Central memory CD8-positive, alpha-beta T cell (primary cell): Measurements from ENCODE around the gene IGBP1.
A peak's percentile ranks its signal among the peaks of the same experiment; 100 is the strongest.
"Not testable (repeated sequence)": the region's sequence is repeated elsewhere in the genome, so short reads cannot be mapped to it uniquely, and the experiment has no call there.

ENCODE experiments used
- ATAC-seq: fragments of 150-1000 bp; cut with Tn5 transposase; replicated peaks from 2 replicates; pipeline ENCODE4 v1.10.0; 2022; ENCODE audit warnings: mild to moderate bottlenecking, moderate FRiP score, moderate number of reproducible peaks; ENCODE audit not compliant: poor library complexity, severe bottlenecking; ENCODE audit errors: extremely low read depth
- DNase-seq, 2 donors: peaks; one replicate each; pipeline ENCODE4 v3.0.0; 2021; ENCODE audit warnings: low spot score in 2 of 2
- H3K27ac Mint-ChIP-seq: one replicate; pipeline ENCODE4 v1.8.0; 2022; ENCODE audit warnings: low read depth, mild to moderate bottlenecking, moderate library complexity, mixed read lengths
- H3K27me3 Mint-ChIP-seq: one replicate; pipeline ENCODE4 v1.8.0; 2022; ENCODE audit warnings: mixed read lengths
- H3K36me3 Mint-ChIP-seq: one replicate; pipeline ENCODE4 v1.8.0; 2022; ENCODE audit warnings: mild to moderate bottlenecking, moderate library complexity, mixed read lengths; ENCODE audit not compliant: insufficient read depth
- H3K4me1 Mint-ChIP-seq: one replicate; pipeline ENCODE4 v1.8.0; 2022; ENCODE audit warnings: mixed read lengths
- H3K4me3 Mint-ChIP-seq: one replicate; pipeline ENCODE4 v1.8.0; 2022; ENCODE audit warnings: mild to moderate bottlenecking, moderate library complexity, mixed read lengths
- H3K9me3 Mint-ChIP-seq: one replicate; pipeline ENCODE4 v1.8.0; 2022; ENCODE audit warnings: mixed read lengths

The IGBP1 gene

GRCh38 chrX:70133303-70134115 lies at the start of gene IGBP1:
Gene IGBP1 (plus strand): TSS chrX:70133447. CDS start chrX:70133948, 501 bp downstream.
- DNase-seq (peak; percentile 50 to 77), ATAC-seq (peak; percentile 88)
- H3K4me3 Mint-ChIP-seq = peak within 1 kb of the TSS; percentile 94
- H3K9me3 Mint-ChIP-seq = no peaks in the 10 kb centered on the region
- H3K36me3 Mint-ChIP-seq = peaks cover 23% of the 10 kb centered on the region
- H3K27me3 Mint-ChIP-seq = no peaks in the 10 kb centered on the region
- peaks cover 29% of the 10 kb centered on the region for H3K4me1 Mint-ChIP-seq
- H3K27ac Mint-ChIP-seq = peak within 1 kb of the TSS; percentile 98

DNA sequence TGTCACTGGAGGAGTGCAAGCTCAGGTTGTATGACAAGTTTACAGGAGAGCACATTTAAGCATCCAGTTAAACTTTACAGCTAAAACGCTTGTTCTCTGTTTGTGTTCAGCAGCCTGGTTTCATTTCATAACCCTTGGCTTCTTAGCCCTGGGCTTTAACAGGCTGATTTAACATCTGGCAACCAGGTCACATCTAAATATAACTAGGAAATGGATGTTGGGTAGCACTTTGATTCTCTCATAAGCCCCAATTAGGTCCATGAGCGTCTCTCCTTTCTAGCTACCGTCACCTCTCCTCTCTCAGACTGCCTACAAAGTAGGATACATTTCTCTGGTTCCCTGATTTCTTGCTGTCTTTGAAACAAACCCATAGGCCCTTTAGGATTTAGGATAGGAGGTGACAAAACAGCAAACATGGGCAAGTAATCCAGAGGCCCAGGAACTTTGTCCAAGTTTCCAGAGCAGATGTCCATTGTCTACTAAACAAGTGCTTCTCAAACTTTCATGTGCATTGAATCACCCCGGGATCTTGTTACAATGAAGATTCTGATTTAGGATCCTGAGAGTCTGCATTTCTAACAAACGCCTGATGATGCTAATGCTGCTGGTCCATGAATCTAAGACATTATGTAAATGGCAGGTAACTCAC lies 48.5 kb upstream of the IGBP1 start:
- H3K4me3 Mint-ChIP-seq = no peak overlapping the region
- no peaks in the 10 kb centered on the region for H3K9me3 Mint-ChIP-seq
- no peaks in the 10 kb centered on the region for H3K4me1 Mint-ChIP-seq
- H3K27ac Mint-ChIP-seq = no peak overlapping the region
- ATAC-seq (no peak), DNase-seq (no peak)
- no peaks in the 10 kb centered on the region for H3K27me3 Mint-ChIP-seq
- no peaks in the 10 kb centered on the region for H3K36me3 Mint-ChIP-seq

- no peaks in the 10 kb centered on the region for H3K4me1 Mint-ChIP-seq
- no peak for DNase-seq
- H3K27me3 Mint-ChIP-seq = no peaks in the 10 kb centered on the region
- no peak overlapping the region for H3K27ac Mint-ChIP-seq
- no peaks in the 10 kb centered on the region for H3K36me3 Mint-ChIP-seq
- H3K4me3 Mint-ChIP-seq = no peak overlapping the region
- ATAC-seq = no peak
- no peaks in the 10 kb centered on the region for H3K9me3 Mint-ChIP-seq
Observed at GRCh38 chrX:70087857-70088630, 45.2 kb upstream of the IGBP1 start.

DNA sequence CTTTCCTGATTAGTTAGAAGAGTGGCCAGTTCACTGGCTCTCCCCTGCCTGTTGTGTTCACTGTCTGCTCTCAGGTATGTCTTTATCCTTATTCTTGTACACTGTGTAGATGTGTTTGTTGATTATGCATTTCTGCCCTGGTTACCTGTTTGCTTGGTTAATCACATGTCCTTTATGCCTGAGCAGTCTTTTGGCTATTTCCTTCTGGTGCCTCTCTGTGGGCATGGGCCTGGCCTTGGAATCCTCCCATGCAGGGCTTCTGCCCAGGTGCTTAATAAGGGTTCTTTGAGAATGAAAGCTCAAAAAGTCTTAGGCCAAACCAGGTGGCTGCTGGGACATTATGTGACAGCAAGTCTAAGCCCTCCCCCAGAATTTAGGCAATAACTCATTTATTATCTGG lies 44.5 kb upstream of the IGBP1 start:
- ATAC-seq = no peak

GRCh38 chrX:70089604-70090297 lies 43.5 kb upstream of the IGBP1 start:
- Mint-ChIP-seq H3K4me1 (no peaks in the 10 kb centered on the region), H3K27ac (no peak overlapping the region), H3K36me3 (no peaks in the 10 kb centered on the region), H3K4me3 (no peak overlapping the region), H3K27me3 (no peaks in the 10 kb centered on the region), H3K9me3 (no peaks in the 10 kb centered on the region)
- ATAC-seq (no peak), DNase-seq (no peak)

More for the DNA sequence above, 44.5 kb upstream of the IGBP1 start:
- Mint-ChIP-seq H3K4me3 (no peak overlapping the region), H3K36me3 (no peaks in the 10 kb centered on the region), H3K9me3 (no peaks in the 10 kb centered on the region), H3K27ac (no peak overlapping the region), H3K4me1 (no peaks in the 10 kb centered on the region), H3K27me3 (no peaks in the 10 kb centered on the region)
- no peak for DNase-seq

DNA sequence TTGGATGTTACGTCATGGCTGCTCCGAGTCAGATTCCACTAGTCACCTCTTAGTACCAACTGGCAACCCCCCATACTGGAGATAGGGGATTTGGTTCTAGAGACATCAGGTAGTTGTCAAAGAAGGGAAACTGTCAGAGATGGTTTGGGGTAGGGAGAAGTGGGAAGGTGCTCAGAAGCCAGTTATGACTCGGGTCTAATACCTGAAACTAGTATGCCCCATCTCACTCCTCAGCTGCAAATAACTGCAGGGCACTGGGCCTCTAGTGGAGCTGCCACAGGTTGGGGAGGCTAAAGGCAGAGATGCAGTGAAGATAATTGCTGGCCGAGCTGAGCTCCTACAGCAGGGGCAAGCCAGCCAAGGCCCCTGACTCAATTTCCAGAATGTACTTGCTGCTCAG lies 41.0 kb upstream of the IGBP1 start:
- H3K4me3 Mint-ChIP-seq = no peak overlapping the region
- H3K27ac Mint-ChIP-seq = no peak overlapping the region
- H3K4me1 Mint-ChIP-seq = no peaks in the 10 kb centered on the region
- ATAC-seq (no peak), DNase-seq (no peak)
- H3K36me3 Mint-ChIP-seq = peaks cover 2% of the 10 kb centered on the region
- peaks cover under 1% of the 10 kb centered on the region for H3K27me3 Mint-ChIP-seq
- H3K9me3 Mint-ChIP-seq = no peaks in the 10 kb centered on the region

GRCh38 chrX:70096052-70096451 lies 37.2 kb upstream of the IGBP1 start:
- Mint-ChIP-seq H3K36me3 (peaks cover 2% of the 10 kb centered on the region), H3K9me3 (no peaks in the 10 kb centered on the region)

DNA sequence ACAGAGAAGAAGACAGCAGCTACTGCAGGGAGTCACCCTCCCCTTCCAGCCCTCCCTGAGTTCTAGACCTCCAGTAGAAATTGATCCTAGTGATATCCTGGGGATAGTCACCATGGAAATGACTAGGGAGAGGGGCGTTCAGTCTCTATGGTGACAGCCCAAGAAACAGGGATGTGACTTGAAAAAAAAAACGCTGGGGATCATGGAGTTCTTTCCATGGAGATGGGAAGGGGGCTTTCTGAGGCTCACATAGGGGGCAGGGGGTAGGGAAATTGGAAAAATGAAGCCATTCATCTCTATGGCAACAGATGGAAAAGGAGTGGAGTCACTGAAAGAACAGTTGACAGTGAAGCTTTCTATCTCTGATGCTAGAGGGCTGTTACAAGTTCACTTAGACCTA lies 28.0 kb upstream of the IGBP1 start:
- H3K36me3 Mint-ChIP-seq = no peaks in the 10 kb centered on the region
- H3K27me3 Mint-ChIP-seq = no peaks in the 10 kb centered on the region
- no peaks in the 10 kb centered on the region for H3K4me1 Mint-ChIP-seq
- no peaks in the 10 kb centered on the region for H3K9me3 Mint-ChIP-seq
- H3K27ac Mint-ChIP-seq = no peak overlapping the region
- DNase-seq (no peak), ATAC-seq (no peak)
- no peak overlapping the region for H3K4me3 Mint-ChIP-seq

More at GRCh38 chrX:70096052-70096451, 37.2 kb upstream of the IGBP1 start:
- peaks cover 11% of the 10 kb centered on the region for H3K27me3 Mint-ChIP-seq
- DNase-seq (no peak), ATAC-seq (no peak)
- H3K4me1 Mint-ChIP-seq = no peaks in the 10 kb centered on the region
- H3K4me3 Mint-ChIP-seq = no peak overlapping the region
- H3K27ac Mint-ChIP-seq = no peak overlapping the region

- ATAC-seq, DNase-seq, H3K36me3 Mint-ChIP-seq, H3K27me3 Mint-ChIP-seq, H3K9me3 Mint-ChIP-seq, H3K4me1 Mint-ChIP-seq, H3K4me3 Mint-ChIP-seq, H3K27ac Mint-ChIP-seq: not testable (repeated sequence)
Observed at GRCh38 chrX:70111436-70112026, 21.7 kb upstream of the IGBP1 start.

DNA sequence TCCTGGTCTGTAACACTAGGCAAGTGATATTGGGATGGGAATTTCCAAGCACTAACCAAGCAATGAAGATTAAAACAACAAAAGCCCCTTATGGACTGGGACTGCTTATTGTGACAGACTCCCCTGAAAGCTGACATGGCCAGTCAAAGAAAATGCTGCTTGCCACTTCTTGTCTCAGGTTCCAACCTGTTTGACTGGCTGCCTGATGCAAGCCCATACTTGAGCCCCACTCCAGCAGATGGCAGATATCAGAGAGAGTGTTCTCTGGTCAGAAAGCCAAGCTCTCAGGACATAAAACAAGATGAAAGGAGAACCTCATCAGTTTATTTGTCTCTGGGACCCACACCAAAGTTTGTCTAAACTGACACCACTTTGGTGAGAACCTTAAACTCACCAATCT lies 15.5 kb upstream of the IGBP1 start:
- no peak overlapping the region for H3K4me3 Mint-ChIP-seq
- no peaks in the 10 kb centered on the region for H3K4me1 Mint-ChIP-seq
- DNase-seq (no peak), ATAC-seq (no peak)
- H3K36me3 Mint-ChIP-seq = no peaks in the 10 kb centered on the region
- no peaks in the 10 kb centered on the region for H3K27me3 Mint-ChIP-seq
- H3K9me3 Mint-ChIP-seq = peaks cover 4% of the 10 kb centered on the region
- H3K27ac Mint-ChIP-seq = no peak overlapping the region

DNA sequence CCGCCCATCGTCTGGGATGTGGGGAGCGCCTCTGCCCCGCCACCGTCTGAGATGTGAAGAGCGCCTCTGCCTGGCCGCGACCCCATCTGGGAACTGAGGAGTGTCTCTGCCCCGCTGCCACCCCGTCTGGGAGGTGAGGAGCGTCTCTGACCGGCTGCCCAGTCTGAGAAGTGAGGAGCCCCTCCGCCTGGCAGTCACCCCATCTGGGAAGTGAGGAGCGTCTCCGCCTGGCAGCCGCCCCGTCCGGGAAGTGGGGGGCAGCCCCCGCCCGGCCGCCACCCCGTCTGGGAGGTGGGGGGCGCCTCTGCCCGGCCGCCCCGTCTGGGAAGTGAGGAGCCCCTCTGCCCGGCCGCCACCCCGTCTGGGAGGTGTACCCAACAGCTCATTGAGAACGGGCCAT lies 10.2 kb upstream of the IGBP1 start:
- H3K27ac Mint-ChIP-seq, H3K4me3 Mint-ChIP-seq, DNase-seq, H3K27me3 Mint-ChIP-seq, H3K36me3 Mint-ChIP-seq, H3K9me3 Mint-ChIP-seq, ATAC-seq, H3K4me1 Mint-ChIP-seq: not testable (repeated sequence)

- ATAC-seq = no peak
- H3K27ac Mint-ChIP-seq = no peak overlapping the region
Observed at GRCh38 chrX:70124678-70125077, 8.6 kb upstream of the IGBP1 start.

More at GRCh38 chrX:70124678-70125077, 8.6 kb upstream of the IGBP1 start:
- no peak for DNase-seq
- no peaks in the 10 kb centered on the region for H3K36me3 Mint-ChIP-seq
- H3K4me3 Mint-ChIP-seq = no peak overlapping the region
- H3K27me3 Mint-ChIP-seq = no peaks in the 10 kb centered on the region
- H3K9me3 Mint-ChIP-seq = no peaks in the 10 kb centered on the region
- H3K4me1 Mint-ChIP-seq = no peaks in the 10 kb centered on the region
